Measurements from ENCODE around the gene HENMT1.
"Not testable (repeated sequence)": the region's sequence is repeated elsewhere in the genome, so short reads cannot be mapped to it uniquely, and the experiment has no call there.

HENMT1 gene

GRCh38 chr1:108661030-108661609, at the start of gene HENMT1:
TSS of gene HENMT1 (minus strand) at chr1:108661093. CDS start at chr1:108659884, 1,209 bp downstream.
- Histone ChIP-seq H3K9me3 (ENCODE audit: control insufficient read depth in 2 of 2, low read length in 2 of 2) (no peaks in the 10 kb centered on the region), H3K36me3 (ENCODE audit: control insufficient read depth in 2 of 2, insufficient read depth in 2 of 2, low read length in 2 of 2) (no peaks in the 10 kb centered on the region), H3K27ac (ENCODE audit: low read depth in 2 of 2, low read length in 2 of 2) (peak within 1 kb of the TSS; percentile 86 to 94), H3K4me3 (ENCODE audit: low read length in 2 of 2) (peak within 1 kb of the TSS; percentile 78), H3K27me3 (ENCODE audit: control insufficient read depth in 2 of 2, insufficient read depth in 2 of 2, low read length in 2 of 2) (no peaks in the 10 kb centered on the region), H3K4me1 (ENCODE audit: control insufficient read depth in 2 of 2, insufficient read depth in 2 of 2, low read length in 2 of 2) (peaks cover 3 to 4% of the 10 kb centered on the region in 2 donors), H3K9ac (ENCODE audit: low read depth in 1 of 2, low read length in 2 of 2) (peak within 1 kb of the TSS; percentile 84 to 91)

- Histone ChIP-seq H3K9me3 (ENCODE audit: control insufficient read depth in 2 of 2, low read length in 2 of 2) (no peaks in the 10 kb centered on the region), H3K36me3 (ENCODE audit: control insufficient read depth in 2 of 2, insufficient read depth in 2 of 2, low read length in 2 of 2) (no peaks in the 10 kb centered on the region), H3K27ac (ENCODE audit: low read depth in 2 of 2, low read length in 2 of 2) (no peak overlapping the region), H3K27me3 (ENCODE audit: control insufficient read depth in 2 of 2, insufficient read depth in 2 of 2, low read length in 2 of 2) (no peaks in the 10 kb centered on the region), H3K4me1 (ENCODE audit: control insufficient read depth in 2 of 2, insufficient read depth in 2 of 2, low read length in 2 of 2) (no peaks in the 10 kb centered on the region), H3K4me3 (ENCODE audit: low read length in 2 of 2) (no peak overlapping the region), H3K9ac (ENCODE audit: low read depth in 1 of 2, low read length in 2 of 2) (no peak overlapping the region)
These were observed 48.1 kb upstream of the HENMT1 start for GRCh38 chr1:108708691-108709660.

- H3K9ac ChIP-seq (ENCODE audit: low read depth in 1 of 2, low read length in 2 of 2), result no peak overlapping the region
- no peaks in the 10 kb centered on the region for H3K9me3 ChIP-seq (ENCODE audit: control insufficient read depth in 2 of 2, low read length in 2 of 2)
- H3K27ac ChIP-seq (ENCODE audit: low read depth in 2 of 2, low read length in 2 of 2), result no peak overlapping the region
- H3K36me3 ChIP-seq (ENCODE audit: control insufficient read depth in 2 of 2, insufficient read depth in 2 of 2, low read length in 2 of 2), result peaks cover 0 to under 1% of the 10 kb centered on the region in 2 donors
- no peak overlapping the region for H3K4me3 ChIP-seq (ENCODE audit: low read length in 2 of 2)
- no peaks in the 10 kb centered on the region for H3K4me1 ChIP-seq (ENCODE audit: control insufficient read depth in 2 of 2, insufficient read depth in 2 of 2, low read length in 2 of 2)
- no peaks in the 10 kb centered on the region for H3K27me3 ChIP-seq (ENCODE audit: control insufficient read depth in 2 of 2, insufficient read depth in 2 of 2, low read length in 2 of 2)
These were observed 45.8 kb upstream of the HENMT1 start for GRCh38 chr1:108706643-108707042.

GRCh38 chr1:108704496-108704895, 43.6 kb upstream of the HENMT1 start:
- H3K4me3 ChIP-seq (ENCODE audit: low read length in 2 of 2), result no peak overlapping the region
- peaks cover 18 to 19% of the 10 kb centered on the region in 2 donors for H3K36me3 ChIP-seq (ENCODE audit: control insufficient read depth in 2 of 2, insufficient read depth in 2 of 2, low read length in 2 of 2)
- no peaks in the 10 kb centered on the region for H3K27me3 ChIP-seq (ENCODE audit: control insufficient read depth in 2 of 2, insufficient read depth in 2 of 2, low read length in 2 of 2)
- no peak overlapping the region for H3K27ac ChIP-seq (ENCODE audit: low read depth in 2 of 2, low read length in 2 of 2)
- no peaks in the 10 kb centered on the region for H3K9me3 ChIP-seq (ENCODE audit: control insufficient read depth in 2 of 2, low read length in 2 of 2)
- no peak overlapping the region for H3K9ac ChIP-seq (ENCODE audit: low read depth in 1 of 2, low read length in 2 of 2)
- H3K4me1 ChIP-seq (ENCODE audit: control insufficient read depth in 2 of 2, insufficient read depth in 2 of 2, low read length in 2 of 2), result no peaks in the 10 kb centered on the region

- H3K9me3 ChIP-seq (ENCODE audit: control insufficient read depth in 2 of 2, low read length in 2 of 2), result no peaks in the 10 kb centered on the region
- H3K9ac ChIP-seq (ENCODE audit: low read depth in 1 of 2, low read length in 2 of 2), result no peak overlapping the region
- H3K27ac ChIP-seq (ENCODE audit: low read depth in 2 of 2, low read length in 2 of 2), result no peak overlapping the region
- no peak overlapping the region for H3K4me3 ChIP-seq (ENCODE audit: low read length in 2 of 2)
- peaks cover 23 to 24% of the 10 kb centered on the region in 2 donors for H3K36me3 ChIP-seq (ENCODE audit: control insufficient read depth in 2 of 2, insufficient read depth in 2 of 2, low read length in 2 of 2)
- no peaks in the 10 kb centered on the region for H3K4me1 ChIP-seq (ENCODE audit: control insufficient read depth in 2 of 2, insufficient read depth in 2 of 2, low read length in 2 of 2)
- no peaks in the 10 kb centered on the region for H3K27me3 ChIP-seq (ENCODE audit: control insufficient read depth in 2 of 2, insufficient read depth in 2 of 2, low read length in 2 of 2)
These were observed 43.0 kb upstream of the HENMT1 start for GRCh38 chr1:108703939-108704338.

- H3K4me3 ChIP-seq (ENCODE audit: low read length in 2 of 2); H3K27ac ChIP-seq (ENCODE audit: low read depth in 2 of 2, low read length in 2 of 2); H3K27me3 ChIP-seq (ENCODE audit: control insufficient read depth in 2 of 2, insufficient read depth in 2 of 2, low read length in 2 of 2); H3K9ac ChIP-seq (ENCODE audit: low read depth in 1 of 2, low read length in 2 of 2); H3K4me1 ChIP-seq (ENCODE audit: control insufficient read depth in 2 of 2, insufficient read depth in 2 of 2, low read length in 2 of 2); H3K9me3 ChIP-seq (ENCODE audit: control insufficient read depth in 2 of 2, low read length in 2 of 2): not testable (repeated sequence)
- peaks cover 40 to 41% of the 10 kb centered on the region in 2 donors for H3K36me3 ChIP-seq (ENCODE audit: control insufficient read depth in 2 of 2, insufficient read depth in 2 of 2, low read length in 2 of 2)
These were observed 41.2 kb upstream of the HENMT1 start for GRCh38 chr1:108702109-108702508.

GRCh38 chr1:108701176-108701849, 40.4 kb upstream of the HENMT1 start:
- H3K9me3 ChIP-seq (ENCODE audit: control insufficient read depth in 2 of 2, low read length in 2 of 2), result no peaks in the 10 kb centered on the region
- no peaks in the 10 kb centered on the region for H3K4me1 ChIP-seq (ENCODE audit: control insufficient read depth in 2 of 2, insufficient read depth in 2 of 2, low read length in 2 of 2)
- peaks cover 47 to 49% of the 10 kb centered on the region in 2 donors for H3K36me3 ChIP-seq (ENCODE audit: control insufficient read depth in 2 of 2, insufficient read depth in 2 of 2, low read length in 2 of 2)
- no peak overlapping the region for H3K4me3 ChIP-seq (ENCODE audit: low read length in 2 of 2)
- no peak overlapping the region for H3K9ac ChIP-seq (ENCODE audit: low read depth in 1 of 2, low read length in 2 of 2)
- no peak overlapping the region for H3K27ac ChIP-seq (ENCODE audit: low read depth in 2 of 2, low read length in 2 of 2)
- no peaks in the 10 kb centered on the region for H3K27me3 ChIP-seq (ENCODE audit: control insufficient read depth in 2 of 2, insufficient read depth in 2 of 2, low read length in 2 of 2)

GRCh38 chr1:108699375-108700332, 38.8 kb upstream of the HENMT1 start:
- H3K4me1 ChIP-seq (ENCODE audit: control insufficient read depth in 2 of 2, insufficient read depth in 2 of 2, low read length in 2 of 2), result no peaks in the 10 kb centered on the region
- peaks cover 54 to 55% of the 10 kb centered on the region in 2 donors for H3K36me3 ChIP-seq (ENCODE audit: control insufficient read depth in 2 of 2, insufficient read depth in 2 of 2, low read length in 2 of 2)
- peak overlapping the region; percentile 9 to 13 for H3K27ac ChIP-seq (ENCODE audit: low read depth in 2 of 2, low read length in 2 of 2)
- H3K27me3 ChIP-seq (ENCODE audit: control insufficient read depth in 2 of 2, insufficient read depth in 2 of 2, low read length in 2 of 2), result no peaks in the 10 kb centered on the region
- no peak overlapping the region for H3K9ac ChIP-seq (ENCODE audit: low read depth in 1 of 2, low read length in 2 of 2)
- no peaks in the 10 kb centered on the region for H3K9me3 ChIP-seq (ENCODE audit: control insufficient read depth in 2 of 2, low read length in 2 of 2)
- no peak overlapping the region for H3K4me3 ChIP-seq (ENCODE audit: low read length in 2 of 2)

- H3K9me3 ChIP-seq (ENCODE audit: control insufficient read depth in 2 of 2, low read length in 2 of 2), result no peaks in the 10 kb centered on the region
- peaks cover 45 to 47% of the 10 kb centered on the region in 2 donors for H3K36me3 ChIP-seq (ENCODE audit: control insufficient read depth in 2 of 2, insufficient read depth in 2 of 2, low read length in 2 of 2)
- H3K4me3 ChIP-seq (ENCODE audit: low read length in 2 of 2), result no peak overlapping the region
- no peak overlapping the region for H3K9ac ChIP-seq (ENCODE audit: low read depth in 1 of 2, low read length in 2 of 2)
- H3K27ac ChIP-seq (ENCODE audit: low read depth in 2 of 2, low read length in 2 of 2), result no peak overlapping the region
- H3K27me3 ChIP-seq (ENCODE audit: control insufficient read depth in 2 of 2, insufficient read depth in 2 of 2, low read length in 2 of 2), result no peaks in the 10 kb centered on the region
- H3K4me1 ChIP-seq (ENCODE audit: control insufficient read depth in 2 of 2, insufficient read depth in 2 of 2, low read length in 2 of 2), result peaks cover 5 to 8% of the 10 kb centered on the region in 2 donors
These were observed 34.6 kb upstream of the HENMT1 start for GRCh38 chr1:108695535-108695934.

Measured in mucosa of rectum (tissue), 2 donors.